HG03135 (cell line): ENCODE results near the gene TMEM219.
A peak's percentile ranks its signal among the peaks of the same experiment; 100 is the strongest.

Source experiments
- ATAC-seq: cut with Tn5 transposase; IDR thresholded peaks from one replicate; pipeline ENCODE4 v1.9.1; 2021; ENCODE audit warnings: mild to moderate bottlenecking, moderate library complexity; ENCODE audit not compliant: unreplicated experiment

The TMEM219 gene

GRCh38 chr16:29994600-29995323 is 32.9 kb downstream of the TMEM219 start:
- ATAC-seq: peak; percentile 44

- ATAC-seq: peak; percentile 56
These were observed 33.5 kb downstream of the TMEM219 start, which contains the start of gene HIRIP3 for GRCh38 chr16:29995324-29995910. HIRIP3 (minus strand) TSS chr16:29995617; CDS start chr16:29995605, 12 bp downstream.

GRCh38 chr16:29995911-29996765 is 34.3 kb downstream of the TMEM219 start, which contains the start of gene INO80E:
INO80E (plus strand) TSS chr16:29996241; CDS start chr16:29996311, 70 bp downstream.
- ATAC-seq: peak; percentile 83

GRCh38 chr16:29996766-29997250 is 34.9 kb downstream of the TMEM219 start:
- ATAC-seq: no peak

- ATAC-seq: no peak
These were observed 37.7 kb downstream of the TMEM219 start for GRCh38 chr16:29999605-30000004.

- ATAC-seq: no peak
These were observed 39.1 kb downstream of the TMEM219 start for GRCh38 chr16:30000735-30001631.

- no peak for ATAC-seq
These were observed 40.9 kb downstream of the TMEM219 start for GRCh38 chr16:30002614-30003346.

- ATAC-seq: no peak
These were observed 42.0 kb downstream of the TMEM219 start for GRCh38 chr16:30003670-30004423.

- no peak for ATAC-seq
These were observed 42.5 kb downstream of the TMEM219 start for GRCh38 chr16:30004424-30004776.

- ATAC-seq: no peak
These were observed 42.9 kb downstream of the TMEM219 start for GRCh38 chr16:30004811-30005242.

- ATAC-seq: no peak
These were observed 43.6 kb downstream of the TMEM219 start for GRCh38 chr16:30005341-30006094.

GRCh38 chr16:30006095-30006473 is 44.2 kb downstream of the TMEM219 start:
- no peak for ATAC-seq

- ATAC-seq: no peak
These were observed 44.9 kb downstream of the TMEM219 start for GRCh38 chr16:30006659-30007377.

GRCh38 chr16:30007378-30007895 is 45.6 kb downstream of the TMEM219 start:
- no peak for ATAC-seq

GRCh38 chr16:30009085-30009862 is 47.4 kb downstream of the TMEM219 start:
- ATAC-seq: no peak

GRCh38 chr16:30009990-30010843 is 48.3 kb downstream of the TMEM219 start:
- no peak for ATAC-seq
